IMR-90 (cell line): ENCODE data around the gene DBN1. TPM values are rescaled to one million over a fixed set of nuclear protein-coding genes. Genes with fewer than 3 reads are reported as not detected.

ENCODE experiments used
- ATAC-seq: fragments of 200-7000 bp; cut with Tn5 transposase; 2 replicates; pipeline ENCODE4 v1.9.1; 2020; ENCODE audit warnings: low read depth, mild to moderate bottlenecking, moderate library complexity
- BruUV-seq: library from RNA; stranded (reverse); fragments of 400-500 nt; replicated peaks from 2 replicates; lab custom pipeline; 2021; lab: Mats Ljungman, UMichigan
- CTCF ChIA-PET: fragments of 300-600 bp; formaldehyde crosslinking; extraction: SDS; loops from one replicate; lab custom pipeline; 2021; ENCODE audit warnings: antibody characterized with exemption; lab: Yijun Ruan, JAX
- POLR2A ChIA-PET: fragments of 300-600 bp; sonication (Branson Sonifier 250); formaldehyde crosslinking; loops from one replicate; lab custom pipeline; 2022; ENCODE audit warnings: antibody characterized with exemption; ENCODE audit not compliant: unreplicated experiment; lab: Charles Lee
- DNase-seq: peaks from one replicate; pipeline ENCODE4 v3.0.0; 2013
- H2AFZ ChIP-seq: replicated peaks from 2 replicates; pipeline ENCODE3; 2013; ENCODE audit warnings: low read length, mild to moderate bottlenecking; ENCODE audit not compliant: poor library complexity
- H2AK5ac ChIP-seq: 2 replicates; pipeline ENCODE4 v1.6.1; 2013; ENCODE audit warnings: low read depth, low read length, inconsistent platforms
- H2AK9ac ChIP-seq: replicated peaks from 2 replicates; pipeline ENCODE3; 2013; ENCODE audit warnings: mild to moderate bottlenecking, low read depth, low read length, moderate library complexity; ENCODE audit not compliant: poor library complexity
- H2BK120ac ChIP-seq: 2 replicates; pipeline ENCODE4 v1.6.1; 2013; ENCODE audit warnings: low read depth, low read length, inconsistent platforms
- H2BK15ac ChIP-seq: 3 replicates; pipeline ENCODE4 v1.6.1; 2013; ENCODE audit warnings: low read depth, low read length, inconsistent platforms
- H2BK20ac ChIP-seq: 2 replicates; pipeline ENCODE4 v1.6.1; 2013; ENCODE audit warnings: low read depth, mild to moderate bottlenecking, inconsistent platforms, low read length, moderate library complexity
- H2BK5ac ChIP-seq: 2 replicates; pipeline ENCODE4 v1.6.1; 2013; ENCODE audit warnings: mild to moderate bottlenecking, low read depth, low read length, inconsistent platforms; ENCODE audit not compliant: poor library complexity, severe bottlenecking
- H3K14ac ChIP-seq: replicated peaks from 2 replicates; pipeline ENCODE4 v1.6.1; 2013; ENCODE audit warnings: low read depth, low read length, inconsistent platforms
- H3K18ac ChIP-seq: 2 replicates; pipeline ENCODE4 v1.6.1; 2013; ENCODE audit warnings: low read depth, low read length, control low read depth
- H3K23ac ChIP-seq: 2 replicates; pipeline ENCODE4 v1.6.1; 2013; ENCODE audit warnings: low read depth, low read length, inconsistent platforms
- H3K27ac ChIP-seq: 2 replicates; pipeline ENCODE4 v1.5.1; 2013; ENCODE audit warnings: mild to moderate bottlenecking, control low read depth, low read length; ENCODE audit not compliant: insufficient read depth
- H3K27me3 ChIP-seq: 2 replicates; pipeline ENCODE4 v1.6.1; 2013; ENCODE audit warnings: low read length; ENCODE audit not compliant: control insufficient read depth, insufficient read depth
- H3K36me3 ChIP-seq: 2 replicates; pipeline ENCODE4 v1.6.1; 2013; ENCODE audit warnings: low read length, mixed read lengths; ENCODE audit not compliant: control insufficient read depth, insufficient read depth
- H3K4ac ChIP-seq: 2 replicates; pipeline ENCODE4 v1.6.1; 2013; ENCODE audit warnings: low read depth, low read length, inconsistent platforms
- H3K4me1 ChIP-seq: 2 replicates; pipeline ENCODE4 v1.6.1; 2013; ENCODE audit warnings: low read length, mixed read lengths; ENCODE audit not compliant: control insufficient read depth, insufficient read depth
- H3K4me2 ChIP-seq: 2 replicates; pipeline ENCODE4 v1.6.1; 2013; ENCODE audit warnings: low read depth, mild to moderate bottlenecking, control low read depth, low read length, moderate library complexity
- H3K4me3 ChIP-seq: 2 replicates; pipeline ENCODE4 v1.5.1; 2013; ENCODE audit warnings: low read depth, mild to moderate bottlenecking, control low read depth, low read length, moderate library complexity; ENCODE audit not compliant: insufficient read depth
- H3K56ac ChIP-seq: 2 replicates; pipeline ENCODE4 v1.6.1; 2013; ENCODE audit warnings: low read length, inconsistent platforms; ENCODE audit not compliant: insufficient read depth; ENCODE audit errors: extremely low read depth
- H3K79me1 ChIP-seq, 2 experiments: 2 replicates each; pipeline ENCODE4 v1.6.1; 2013; ENCODE audit warnings: low read length in 2 of 2, inconsistent platforms in 1 of 2, low read depth in 1 of 2
- H3K9ac ChIP-seq: 2 replicates; pipeline ENCODE4 v1.6.1; 2013; ENCODE audit warnings: low read depth, low read length, control low read depth
- H3K9me1 ChIP-seq: 2 replicates; pipeline ENCODE4 v1.6.1; 2013; ENCODE audit warnings: low read length, inconsistent platforms; ENCODE audit not compliant: insufficient read depth
- H3K9me3 ChIP-seq: 2 replicates; pipeline ENCODE4 v1.6.1; 2013; ENCODE audit warnings: low read length; ENCODE audit not compliant: control insufficient read depth, insufficient read depth
- H4K20me1 ChIP-seq: 2 replicates; pipeline ENCODE4 v1.6.1; 2013; ENCODE audit warnings: low read length, inconsistent platforms; ENCODE audit not compliant: insufficient read depth
- H4K5ac ChIP-seq: 2 replicates; pipeline ENCODE4 v1.6.1; 2013; ENCODE audit warnings: mild to moderate bottlenecking, low read depth, low read length, control low read depth
- H4K8ac ChIP-seq, 2 experiments: 2 replicates each; pipeline ENCODE4 v1.6.1; 2013; ENCODE audit warnings: low read depth in 2 of 2, low read length in 2 of 2, control low read depth in 1 of 2, inconsistent platforms in 1 of 2
- H4K91ac ChIP-seq: 2 replicates; pipeline ENCODE4 v1.6.1; 2013; ENCODE audit warnings: low read depth, low read length, inconsistent platforms; ENCODE audit not compliant: insufficient read depth
- CEBPB ChIP-seq: IDR thresholded peaks from 2 replicates; pipeline ENCODE4 v1.6.1; 2012; ENCODE audit warnings: low read depth, low read length, improper control_type of control experiment
- CHD1 ChIP-seq: IDR thresholded peaks from 2 replicates; pipeline ENCODE4 v1.6.1; 2012; ENCODE audit warnings: low read depth, low read length, improper control_type of control experiment
- CTCF ChIP-seq: conservative IDR thresholded peaks from 2 replicates; pipeline ENCODE4 v1.5.1; 2012; ENCODE audit warnings: mild to moderate bottlenecking, low read depth, low read length, improper control_type of control experiment
- ELK1 ChIP-seq: fragments of 150-350 bp; IDR thresholded peaks from 2 replicates; pipeline ENCODE4 v1.6.1; 2016; ENCODE audit warnings: low read depth, mild to moderate bottlenecking, low read length, moderate library complexity, borderline replicate concordance
- NFE2L2 ChIP-seq: fragments of 150-350 bp; IDR thresholded peaks from 2 replicates; pipeline ENCODE4 v1.6.1; 2016; ENCODE audit warnings: low read depth, mild to moderate bottlenecking, low read length
- RAD21 ChIP-seq: IDR thresholded peaks from 2 replicates; pipeline ENCODE4 v1.6.1; 2012; ENCODE audit warnings: low read length, improper control_type of control experiment
- WGBS, 2 experiments: methylation state at CpG; one replicate each; pipeline versions ENCODE4 v1.1.5 to v1.1.7; 2013; ENCODE audit warnings: missing lambda C conversion rate in 2 of 2; ENCODE audit not compliant: insufficient read length in 1 of 2; ENCODE audit errors: extremely low coverage in 2 of 2; 5-methylcytosine and 5-hydroxymethylcytosine counted together
- dilution Hi-C: fragments of 300-500 bp; cut with HindIII; formaldehyde crosslinking; loops from one replicate; pipeline ENCODE4 v1.14.3; 2018; ENCODE audit warnings: low sequenced_read_pairs; ENCODE audit not compliant: unreplicated experiment
- in situ Hi-C: fragments of 300-500 bp; cut with MboI; formaldehyde crosslinking; loops from 3 replicates; pipeline ENCODE4 v1.14.3; 2019; ENCODE audit warnings: low sequenced_read_pairs, inconsistent platforms, mixed read lengths
- intact Hi-C: fragments of 100-400 bp; cut with micrococcal nuclease; formaldehyde crosslinking; loops from 2 replicates; pipeline ENCODE4 v1.10.0; 2022
- polyA plus RNA-seq, 3 experiments: library from polyadenylated mRNA; depleted of rRNA; stranded (reverse); fragments of >200 nt; gene quantifications; 2 replicates each; pipeline ENCODE4 v1.2.3, GENCODE V29; 2012; ENCODE audit warnings: low replicate concordance in 1 of 3
- total RNA-seq: library from RNA; depleted of rRNA; stranded (reverse); fragments of >200 nt; gene quantifications from 2 replicates; pipeline ENCODE4 v1.2.3, GENCODE V29; 2012
- TF ChIP-seq, protein P1 (sequence below): fragments of 150-350 bp; IDR thresholded peaks from 2 replicates; pipeline ENCODE4 v1.6.1; 2017; ENCODE audit warnings: mild to moderate bottlenecking, antibody characterized with exemption, low read length, low read depth

Gene DBN1
- total and polyA plus RNA-seq, 2 of the 4 experiments (the other 2 are of a cell fraction), result 122 to 187 TPM

GRCh38 chr5:177414481-177414880 is 59.0 kb downstream of the DBN1 start:
- no peak overlapping the region for H3K14ac ChIP-seq
- H3K79me1 ChIP-seq, result no peaks in the 10 kb centered on the region
- ChIA-PET POLR2A (no interaction called here), CTCF (interaction anchor here (2.8 kb wide), 1 partner anchor 11 kb away, joined by 15 read pairs; no protein-coding TSS in a partner anchor)
- H2BK5ac ChIP-seq, result no peak overlapping the region
- no peak overlapping the region for H4K5ac ChIP-seq
- H3K56ac ChIP-seq, result no peak overlapping the region
- dilution Hi-C loops (no loop called here), in situ Hi-C loops (no loop called here), intact Hi-C loops (no loop called here)
- no peaks in the 10 kb centered on the region for H3K4me1 ChIP-seq
- no peaks in the 10 kb centered on the region for H4K20me1 ChIP-seq
- H3K27me3 ChIP-seq, result peaks cover 9% of the 10 kb centered on the region
- no peaks in the 10 kb centered on the region for H3K36me3 ChIP-seq
- no peak overlapping the region for H4K91ac ChIP-seq
- H2AFZ ChIP-seq, result no peak overlapping the region
- no peak overlapping the region for H2BK20ac ChIP-seq
- H2AK9ac ChIP-seq, result no peak overlapping the region
- no TSS peak for BruUV-seq
- no peak overlapping the region for H2AK5ac ChIP-seq
- H3K18ac ChIP-seq, result no peak overlapping the region
- DNase-seq, result no peak
- no peak overlapping the region for H3K4me2 ChIP-seq
- no peak overlapping the region for H3K4me3 ChIP-seq
- H3K27ac ChIP-seq, result no peak overlapping the region
- H4K8ac ChIP-seq, result no peak overlapping the region
- H3K4ac ChIP-seq, result no peak overlapping the region
- H2BK120ac ChIP-seq, result no peak overlapping the region
- H2BK15ac ChIP-seq, result no peak overlapping the region
- no peaks in the 10 kb centered on the region for H3K9me1 ChIP-seq
- no peaks in the 10 kb centered on the region for H3K9me3 ChIP-seq
- H3K23ac ChIP-seq, result no peak overlapping the region
- no peak for ATAC-seq
- WGBS, 2 experiments, result no CpG with 5 or more reads among the region's 3 CpGs
- TF ChIP-seq NFE2L2, result no peak
- TF ChIP-seq, protein P1, sequence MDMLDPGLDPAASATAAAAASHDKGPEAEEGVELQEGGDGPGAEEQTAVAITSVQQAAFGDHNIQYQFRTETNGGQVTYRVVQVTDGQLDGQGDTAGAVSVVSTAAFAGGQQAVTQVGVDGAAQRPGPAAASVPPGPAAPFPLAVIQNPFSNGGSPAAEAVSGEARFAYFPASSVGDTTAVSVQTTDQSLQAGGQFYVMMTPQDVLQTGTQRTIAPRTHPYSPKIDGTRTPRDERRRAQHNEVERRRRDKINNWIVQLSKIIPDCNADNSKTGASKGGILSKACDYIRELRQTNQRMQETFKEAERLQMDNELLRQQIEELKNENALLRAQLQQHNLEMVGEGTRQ, result no peak
- no peak for TF ChIP-seq RAD21
- TF ChIP-seq ELK1, result no peak
- TF ChIP-seq CHD1, result no peak
- TF ChIP-seq CEBPB, result no peak
- no peak for TF ChIP-seq CTCF
- H3K9ac ChIP-seq, result no peak overlapping the region
